GM18507 (cell line): Measurements from ENCODE around the gene HDAC4.

ENCODE experiments used
- DNase-seq: peaks from one replicate; pipeline ENCODE4 v3.0.0; 2011; ENCODE audit warnings: low read depth; ENCODE audit not compliant: insufficient read length; ENCODE audit errors: extremely low spot score
- FAIRE-seq: peaks from 2 replicates; lab custom pipeline; 2011; peaks lifted over from hg19 to GRCh38; lab: Jason Lieb, UNC

HDAC4 gene

GRCh38 chr2:239387811-239388210, 13.0 kb downstream of the HDAC4 start:
- FAIRE-seq: no peak
- no peak for DNase-seq

- DNase-seq: no peak
- no peak for FAIRE-seq
Observed at GRCh38 chr2:239386872-239387445, 13.9 kb downstream of the HDAC4 start.

GRCh38 chr2:239386001-239386670, 14.7 kb downstream of the HDAC4 start:
- DNase-seq (no peak), FAIRE-seq (no peak)

GRCh38 chr2:239385096-239386000, 15.5 kb downstream of the HDAC4 start:
- no peak for DNase-seq
- FAIRE-seq: no peak

- no peak for FAIRE-seq
Observed at GRCh38 chr2:239383759-239384156, 17.1 kb downstream of the HDAC4 start.

GRCh38 chr2:239383036-239383758, 17.6 kb downstream of the HDAC4 start:
- no peak for FAIRE-seq
- no peak for DNase-seq

More at GRCh38 chr2:239383759-239384156, 17.1 kb downstream of the HDAC4 start:
- DNase-seq: no peak

- FAIRE-seq (no peak), DNase-seq (no peak)
Observed at GRCh38 chr2:239382384-239382880, 18.4 kb downstream of the HDAC4 start.

- FAIRE-seq: peak; percentile 94
- no peak for DNase-seq
Observed at GRCh38 chr2:239381709-239382134, 19.1 kb downstream of the HDAC4 start.

- no peak for DNase-seq
- no peak for FAIRE-seq
Observed at GRCh38 chr2:239380831-239381708, 19.8 kb downstream of the HDAC4 start.

- FAIRE-seq: no peak
- no peak for DNase-seq
Observed at GRCh38 chr2:239379641-239380170, 21.1 kb downstream of the HDAC4 start.

GRCh38 chr2:239378918-239379640, 21.7 kb downstream of the HDAC4 start:
- DNase-seq (no peak), FAIRE-seq (no peak)

- no peak for DNase-seq
- no peak for FAIRE-seq
Observed at GRCh38 chr2:239378021-239378917, 22.6 kb downstream of the HDAC4 start.

GRCh38 chr2:239377591-239377990, 23.2 kb downstream of the HDAC4 start:
- DNase-seq (no peak), FAIRE-seq (no peak)

GRCh38 chr2:239376942-239377531, 23.8 kb downstream of the HDAC4 start:
- FAIRE-seq: no peak

GRCh38 chr2:239376351-239376750, 24.5 kb downstream of the HDAC4 start:
- DNase-seq (no peak), FAIRE-seq (no peak)

More at GRCh38 chr2:239376942-239377531, 23.8 kb downstream of the HDAC4 start:
- no peak for DNase-seq

- no peak for FAIRE-seq
- DNase-seq: no peak
Observed at GRCh38 chr2:239375278-239376061, 25.4 kb downstream of the HDAC4 start.
